Osteocyte (in vitro differentiated cells): ENCODE measurements around the gene TMEM200A. TPM values are rescaled to one million over a fixed set of nuclear protein-coding genes. Genes with fewer than 3 reads are reported as not detected.
A peak's percentile ranks its signal among the peaks of the same experiment; 100 is the strongest.

Experiments used
- DNase-seq: peaks from one replicate; pipeline ENCODE4 v3.0.0; 2021; ENCODE audit warnings: mixed read lengths; ENCODE audit not compliant: unreplicated experiment; ENCODE audit errors: extremely low spot score
- H3K27ac Mint-ChIP-seq: one replicate; pipeline ENCODE4 v1.8.0; 2021; ENCODE audit warnings: mild to moderate bottlenecking, mixed read lengths; ENCODE audit not compliant: unreplicated experiment
- H3K27me3 Mint-ChIP-seq: one replicate; pipeline ENCODE4 v1.8.0; 2021; ENCODE audit warnings: mixed read lengths; ENCODE audit not compliant: unreplicated experiment
- H3K36me3 Mint-ChIP-seq: one replicate; pipeline ENCODE4 v1.8.0; 2021; ENCODE audit warnings: mixed read lengths; ENCODE audit not compliant: unreplicated experiment
- H3K4me1 Mint-ChIP-seq: one replicate; pipeline ENCODE4 v1.8.0; 2021; ENCODE audit warnings: mixed read lengths; ENCODE audit not compliant: unreplicated experiment
- H3K4me3 Mint-ChIP-seq: one replicate; pipeline ENCODE4 v1.8.0; 2021; ENCODE audit warnings: mild to moderate bottlenecking, moderate library complexity, mixed read lengths; ENCODE audit not compliant: unreplicated experiment
- H3K9me3 Mint-ChIP-seq: one replicate; pipeline ENCODE4 v1.8.0; 2021; ENCODE audit warnings: mixed read lengths; ENCODE audit not compliant: unreplicated experiment
- CTCF ChIP-seq: fragments of 200-600 bp; sonication (generic); IDR thresholded peaks from 2 replicates; pipeline ENCODE4 v1.5.0; 2021; ENCODE audit warnings: antibody characterized with exemption, mild to moderate bottlenecking, moderate library complexity
- total RNA-seq: library from RNA; stranded (reverse); gene quantifications from 2 replicates; pipeline ENCODE4 v1.2.1, GENCODE V29; 2021

Gene TMEM200A
- total RNA-seq, 1 donor from 2014 or later, result 11.2 TPM

- Mint-ChIP-seq H3K27me3 (no peaks in the 10 kb centered on the region), H3K36me3 (peaks cover under 1% of the 10 kb centered on the region), H3K9me3 (no peaks in the 10 kb centered on the region), H3K27ac (no peak overlapping the region), H3K4me1 (peaks cover 17% of the 10 kb centered on the region), H3K4me3 (no peak overlapping the region)
- DNase-seq, result no peak
- TF ChIP-seq CTCF, result peak; percentile 5
These were observed 15.9 kb downstream of the TMEM200A start for GRCh38 chr6:130381459-130382380.

- peaks cover 2% of the 10 kb centered on the region for H3K36me3 Mint-ChIP-seq
- TF ChIP-seq CTCF, result no peak
- no peaks in the 10 kb centered on the region for H3K9me3 Mint-ChIP-seq
- no peaks in the 10 kb centered on the region for H3K27me3 Mint-ChIP-seq
- H3K4me1 Mint-ChIP-seq, result peaks cover 17% of the 10 kb centered on the region
- no peak overlapping the region for H3K27ac Mint-ChIP-seq
- no peak for DNase-seq
- H3K4me3 Mint-ChIP-seq, result no peak overlapping the region
These were observed 17.2 kb downstream of the TMEM200A start for GRCh38 chr6:130382872-130383490.

- Mint-ChIP-seq H3K4me3 (no peak overlapping the region), H3K9me3 (no peaks in the 10 kb centered on the region), H3K36me3 (peaks cover 2% of the 10 kb centered on the region), H3K27ac (peak overlapping the region; percentile 15), H3K27me3 (no peaks in the 10 kb centered on the region), H3K4me1 (peaks cover 19% of the 10 kb centered on the region)
- no peak for DNase-seq
- no peak for TF ChIP-seq CTCF
These were observed 19.4 kb downstream of the TMEM200A start for GRCh38 chr6:130385064-130385695.

GRCh38 chr6:130389142-130389541, 23.3 kb downstream of the TMEM200A start:
- DNase-seq, result no peak
- H3K27ac Mint-ChIP-seq, result no peak overlapping the region
- TF ChIP-seq CTCF, result no peak
- peaks cover 19% of the 10 kb centered on the region for H3K4me1 Mint-ChIP-seq
- no peak overlapping the region for H3K4me3 Mint-ChIP-seq
- no peaks in the 10 kb centered on the region for H3K27me3 Mint-ChIP-seq
- H3K36me3 Mint-ChIP-seq, result peaks cover 5% of the 10 kb centered on the region
- H3K9me3 Mint-ChIP-seq, result no peaks in the 10 kb centered on the region

DNA sequence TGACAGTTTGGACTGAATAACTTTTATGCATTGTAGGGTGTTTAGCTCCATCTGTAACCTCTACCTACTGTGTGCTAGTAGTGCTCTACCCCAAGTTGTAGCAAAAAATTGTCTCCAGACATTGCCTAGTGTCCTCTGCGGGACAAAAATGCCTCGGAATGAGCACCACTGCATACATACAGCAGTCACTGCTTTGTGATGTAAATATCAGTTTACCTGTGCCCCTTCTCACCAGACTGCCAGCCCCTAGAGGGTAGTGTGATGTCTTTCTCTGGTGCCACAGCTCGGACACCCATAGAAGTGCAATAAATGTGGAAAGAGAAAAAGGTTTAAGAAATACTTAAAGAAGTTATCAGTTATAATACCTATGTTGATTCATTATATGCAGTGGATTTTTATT, 25.1 kb downstream of the TMEM200A start:
- H3K9me3 Mint-ChIP-seq, result no peaks in the 10 kb centered on the region
- H3K27me3 Mint-ChIP-seq, result no peaks in the 10 kb centered on the region
- H3K4me1 Mint-ChIP-seq, result peaks cover 6% of the 10 kb centered on the region
- no peak overlapping the region for H3K4me3 Mint-ChIP-seq
- peaks cover 5% of the 10 kb centered on the region for H3K36me3 Mint-ChIP-seq
- no peak for DNase-seq
- TF ChIP-seq CTCF, result no peak
- H3K27ac Mint-ChIP-seq, result no peak overlapping the region
